ENCODE measurements around the gene PGLYRP1.

DNA sequence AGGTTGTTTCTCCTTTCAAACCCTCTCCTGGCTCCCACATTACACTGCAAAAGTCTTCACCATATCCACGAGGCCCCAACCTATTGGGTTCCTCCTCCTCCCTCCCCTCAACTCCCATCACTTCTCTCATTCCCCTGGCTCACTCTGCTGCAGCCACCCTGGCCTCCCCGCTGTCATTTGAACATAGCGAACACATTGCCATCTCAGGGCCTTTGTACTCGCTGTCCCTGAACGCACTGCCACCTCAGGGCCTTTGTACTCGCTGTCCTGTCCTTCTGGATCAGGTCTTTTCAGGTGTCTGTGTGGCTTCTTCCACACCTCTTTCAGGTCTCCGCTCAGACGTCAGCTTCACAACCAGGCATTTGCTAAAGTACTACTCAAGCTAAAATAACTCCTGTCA, 25.9 kb downstream of the PGLYRP1 start:
- TF ChIP-seq CSDC2 (CRISPR knock-in tag; IDR thresholded peaks at IDR 0.05) (no peak), RARB (CRISPR knock-in tag; IDR thresholded peaks at IDR 0.05) (no peak), ARNTL (CRISPR knock-in tag; IDR thresholded peaks at IDR 0.05; ENCODE audit: borderline replicate concordance, low read depth) (no peak), ZFP30 (CRISPR knock-in tag; IDR thresholded peaks at IDR 0.05) (no peak), ISL1 (CRISPR knock-in tag; IDR thresholded peaks at IDR 0.05) (no peak), ZFP3 (CRISPR knock-in tag; IDR thresholded peaks at IDR 0.05) (no peak), ZNF8 (CRISPR knock-in tag; IDR thresholded peaks at IDR 0.05) (no peak), TCF4 (CRISPR knock-in tag; IDR thresholded peaks at IDR 0.05; ENCODE audit: borderline replicate concordance) (no peak), OSR1 (CRISPR knock-in tag; IDR thresholded peaks at IDR 0.05) (no peak), GLIS3 (CRISPR knock-in tag; IDR thresholded peaks at IDR 0.05) (no peak)
- TF ChIP-seq, protein P1, sequence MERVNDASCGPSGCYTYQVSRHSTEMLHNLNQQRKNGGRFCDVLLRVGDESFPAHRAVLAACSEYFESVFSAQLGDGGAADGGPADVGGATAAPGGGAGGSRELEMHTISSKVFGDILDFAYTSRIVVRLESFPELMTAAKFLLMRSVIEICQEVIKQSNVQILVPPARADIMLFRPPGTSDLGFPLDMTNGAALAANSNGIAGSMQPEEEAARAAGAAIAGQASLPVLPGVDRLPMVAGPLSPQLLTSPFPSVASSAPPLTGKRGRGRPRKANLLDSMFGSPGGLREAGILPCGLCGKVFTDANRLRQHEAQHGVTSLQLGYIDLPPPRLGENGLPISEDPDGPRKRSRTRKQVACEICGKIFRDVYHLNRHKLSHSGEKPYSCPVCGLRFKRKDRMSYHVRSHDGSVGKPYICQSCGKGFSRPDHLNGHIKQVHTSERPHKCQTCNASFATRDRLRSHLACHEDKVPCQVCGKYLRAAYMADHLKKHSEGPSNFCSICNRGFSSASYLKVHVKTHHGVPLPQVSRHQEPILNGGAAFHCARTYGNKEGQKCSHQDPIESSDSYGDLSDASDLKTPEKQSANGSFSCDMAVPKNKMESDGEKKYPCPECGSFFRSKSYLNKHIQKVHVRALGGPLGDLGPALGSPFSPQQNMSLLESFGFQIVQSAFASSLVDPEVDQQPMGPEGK (CRISPR knock-in tag; IDR thresholded peaks at IDR 0.05; ENCODE audit: borderline replicate concordance), result no peak
- TF ChIP-seq, protein P2, sequence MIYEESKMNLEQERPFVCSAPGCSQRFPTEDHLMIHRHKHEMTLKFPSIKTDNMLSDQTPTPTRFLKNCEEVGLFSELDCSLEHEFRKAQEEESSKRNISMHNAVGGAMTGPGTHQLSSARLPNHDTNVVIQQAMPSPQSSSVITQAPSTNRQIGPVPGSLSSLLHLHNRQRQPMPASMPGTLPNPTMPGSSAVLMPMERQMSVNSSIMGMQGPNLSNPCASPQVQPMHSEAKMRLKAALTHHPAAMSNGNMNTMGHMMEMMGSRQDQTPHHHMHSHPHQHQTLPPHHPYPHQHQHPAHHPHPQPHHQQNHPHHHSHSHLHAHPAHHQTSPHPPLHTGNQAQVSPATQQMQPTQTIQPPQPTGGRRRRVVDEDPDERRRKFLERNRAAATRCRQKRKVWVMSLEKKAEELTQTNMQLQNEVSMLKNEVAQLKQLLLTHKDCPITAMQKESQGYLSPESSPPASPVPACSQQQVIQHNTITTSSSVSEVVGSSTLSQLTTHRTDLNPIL (CRISPR knock-in tag; IDR thresholded peaks at IDR 0.05; ENCODE audit: low read depth), result no peak
- TF ChIP-seq, protein P3, sequence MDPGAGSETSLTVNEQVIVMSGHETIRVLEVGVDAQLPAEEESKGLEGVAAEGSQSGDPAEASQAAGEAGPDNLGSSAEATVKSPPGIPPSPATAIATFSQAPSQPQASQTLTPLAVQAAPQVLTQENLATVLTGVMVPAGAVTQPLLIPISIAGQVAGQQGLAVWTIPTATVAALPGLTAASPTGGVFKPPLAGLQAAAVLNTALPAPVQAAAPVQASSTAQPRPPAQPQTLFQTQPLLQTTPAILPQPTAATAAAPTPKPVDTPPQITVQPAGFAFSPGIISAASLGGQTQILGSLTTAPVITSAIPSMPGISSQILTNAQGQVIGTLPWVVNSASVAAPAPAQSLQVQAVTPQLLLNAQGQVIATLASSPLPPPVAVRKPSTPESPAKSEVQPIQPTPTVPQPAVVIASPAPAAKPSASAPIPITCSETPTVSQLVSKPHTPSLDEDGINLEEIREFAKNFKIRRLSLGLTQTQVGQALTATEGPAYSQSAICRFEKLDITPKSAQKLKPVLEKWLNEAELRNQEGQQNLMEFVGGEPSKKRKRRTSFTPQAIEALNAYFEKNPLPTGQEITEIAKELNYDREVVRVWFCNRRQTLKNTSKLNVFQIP (CRISPR knock-in tag; IDR thresholded peaks at IDR 0.05; ENCODE audit: borderline replicate concordance, low read depth), result no peak
